NB4 (cell line): ENCODE measurements around the gene IER3.
A peak's percentile ranks its signal among the peaks of the same experiment; 100 is the strongest.

Source experiments
- CTCF ChIP-seq: IDR thresholded peaks from one replicate; pipeline ENCODE4 v1.5.1; 2012; ENCODE audit warnings: low read depth, low read length
- POLR2A ChIP-seq: IDR thresholded peaks from 2 replicates; pipeline ENCODE4 v1.6.1; 2011; ENCODE audit warnings: mild to moderate bottlenecking; ENCODE audit not compliant: insufficient read length; ENCODE audit errors: extremely low read depth

GRCh38 chr6:30721198-30722024 is 22.9 kb downstream of the IER3 start:
- peak; percentile 15 for TF ChIP-seq CTCF
- peak; percentile 37 for TF ChIP-seq POLR2A
